Panc1 (cell line): Measurements from ENCODE around the gene KRT76.

ENCODE experiments used
- CTCF ChIP-seq: fragments of 450-650 bp; IDR thresholded peaks from 2 replicates; pipeline ENCODE4 v1.5.1; 2017; ENCODE audit warnings: mild to moderate bottlenecking
- POLR2AphosphoS5 ChIP-seq: IDR thresholded peaks from 2 replicates; pipeline ENCODE4 v1.6.1; 2012; ENCODE audit warnings: mild to moderate bottlenecking, low read depth, low read length, moderate library complexity
- REST ChIP-seq, 2 experiments: IDR thresholded peaks; 2 replicates each; pipeline ENCODE4 v1.6.1; 2011 to 2012; ENCODE audit warnings: low read depth in 2 of 2, control low read depth in 1 of 2, low read length in 1 of 2, mild to moderate bottlenecking in 1 of 2, moderate library complexity in 1 of 2; ENCODE audit not compliant: insufficient read depth in 1 of 2
- SIN3A ChIP-seq: IDR thresholded peaks from 2 replicates; pipeline ENCODE4 v1.6.1; 2012; ENCODE audit warnings: low read depth, mild to moderate bottlenecking, low read length, moderate library complexity, borderline replicate concordance; ENCODE audit not compliant: insufficient read depth
- TCF7L2 ChIP-seq: IDR thresholded peaks from 2 replicates; pipeline ENCODE4 v1.6.1; 2011; ENCODE audit warnings: mild to moderate bottlenecking, low read depth, low read length, inconsistent platforms

- no peak for TF ChIP-seq CTCF
- TF ChIP-seq SIN3A = no peak
- no peak for TF ChIP-seq REST (IDR thresholded peaks at IDR 0.05; ENCODE audit: insufficient read depth in 1 of 2, low read depth in 2 of 2, low read length in 1 of 2)
- TF ChIP-seq POLR2AphosphoS5 = no peak
- no peak for TF ChIP-seq TCF7L2
Measured at GRCh38 chr12:52776435-52776834, 710 bp downstream of the KRT76 start.
